Measurements from ENCODE around the gene CYLD.

The CYLD gene

GRCh38 chr16:50731130-50731988 is 10.5 kb upstream of the CYLD start:
- H3K4me3 ChIP-seq = no peak overlapping the region
- peak overlapping the region; percentile 2 to 72 for H3K27ac ChIP-seq
- no peak for TF ChIP-seq CTCF (IDR thresholded peaks at IDR 0.05)
- no peak for DNase-seq (ENCODE audit: low spot score)

- H3K4me3 ChIP-seq = no peak overlapping the region
- no peak for DNase-seq (ENCODE audit: low spot score)
- H3K27ac ChIP-seq = peak overlapping the region; percentile 2 to 72
- no peak for TF ChIP-seq CTCF (IDR thresholded peaks at IDR 0.05)
These were observed 9.7 kb upstream of the CYLD start for GRCh38 chr16:50731989-50732832.

GRCh38 chr16:50733468-50733867 is 8.4 kb upstream of the CYLD start:
- no peak overlapping the region for H3K4me3 ChIP-seq
- TF ChIP-seq CTCF (IDR thresholded peaks at IDR 0.05) = no peak
- DNase-seq (ENCODE audit: low spot score) = no peak
- no peak overlapping the region for H3K27ac ChIP-seq

- H3K27ac ChIP-seq = no peak overlapping the region
- no peak for TF ChIP-seq CTCF (IDR thresholded peaks at IDR 0.05)
- DNase-seq (ENCODE audit: low spot score) = no peak
- no peak overlapping the region for H3K4me3 ChIP-seq
These were observed 6.2 kb upstream of the CYLD start for GRCh38 chr16:50735629-50736122.

- no peak for DNase-seq (ENCODE audit: low spot score)
- no peak for TF ChIP-seq CTCF (IDR thresholded peaks at IDR 0.05)
- Histone ChIP-seq H3K27ac (no peak overlapping the region), H3K4me3 (no peak overlapping the region)
These were observed 5.4 kb upstream of the CYLD start for GRCh38 chr16:50736448-50736847.

GRCh38 chr16:50737420-50737959 is 4.4 kb upstream of the CYLD start:
- Histone ChIP-seq H3K27ac (no peak overlapping the region), H3K4me3 (no peak overlapping the region)
- no peak for TF ChIP-seq CTCF (IDR thresholded peaks at IDR 0.05)
- no peak for DNase-seq (ENCODE audit: low spot score)

All from coronary artery (tissue), 2 donors.